CD14-positive monocyte (primary cell): ENCODE results near the gene TPPP. TPM values are rescaled to one million over a fixed set of nuclear protein-coding genes. Genes with fewer than 3 reads are reported as not detected.

Source experiments
- DNase-seq, 3 donors: peaks; one replicate each; pipeline ENCODE4 v3.0.0-alpha.2; 2011 to 2022
- H2AFZ ChIP-seq: 2 replicates; pipeline ENCODE4 v1.6.0; 2012; ENCODE audit warnings: mild to moderate bottlenecking, low read depth, low read length, inconsistent platforms; ENCODE audit not compliant: insufficient read depth, poor library complexity, severe bottlenecking
- H3K27ac ChIP-seq, 2 donors: 1 replicate in 1 of 2; 2 replicates in 1 of 2; pipeline ENCODE4 v1.5.1; 2012 to 2013; ENCODE audit warnings: low read length in 2 of 2, control low read depth in 1 of 2, inconsistent platforms in 1 of 2, low read depth in 1 of 2, mild to moderate bottlenecking in 1 of 2
- H3K27me3 ChIP-seq, 2 donors: one replicate each; pipeline versions ENCODE4 v1.6.0 to v1.6.1; 2011 to 2013; ENCODE audit warnings: low read length in 2 of 2; ENCODE audit not compliant: control insufficient read depth in 2 of 2, insufficient read depth in 2 of 2
- H3K36me3 ChIP-seq, 2 donors: replicated peaks in 1 of 2; 1 replicate in 1 of 2; 2 replicates in 1 of 2; pipeline versions ENCODE4 v1.5.1 to v1.6.1; 2012 to 2013; ENCODE audit warnings: low read length in 2 of 2, control low read depth in 1 of 2, inconsistent platforms in 1 of 2, mild to moderate bottlenecking in 1 of 2; ENCODE audit not compliant: insufficient read depth in 2 of 2, control insufficient read depth in 1 of 2
- H3K4me1 ChIP-seq, 2 donors: 1 replicate in 1 of 2; 2 replicates in 1 of 2; pipeline versions ENCODE4 v1.5.1 to v1.6.1; 2012 to 2013; ENCODE audit warnings: low read length in 2 of 2, control low read depth in 1 of 2, inconsistent platforms in 1 of 2, mild to moderate bottlenecking in 1 of 2, moderate library complexity in 1 of 2; ENCODE audit not compliant: insufficient read depth in 2 of 2, control insufficient read depth in 1 of 2
- H3K4me2 ChIP-seq: replicated peaks from 2 replicates; pipeline ENCODE3; 2012; ENCODE audit warnings: low read length, moderate library complexity, mild to moderate bottlenecking; ENCODE audit not compliant: poor library complexity, severe bottlenecking; ENCODE audit errors: extremely low read depth
- H3K4me3 ChIP-seq, 3 experiments: fragments of 200-600 bp in 1 of 3; sonication (generic) in 1 of 3; replicated peaks in 1 of 3; 1 replicate in 2 of 3; 2 replicates in 1 of 3; pipeline ENCODE4 v1.5.1; 2011 to 2013; ENCODE audit warnings: low read length in 3 of 3, mild to moderate bottlenecking in 3 of 3, control low read depth in 2 of 3, low read depth in 2 of 3, inconsistent platforms in 1 of 3, moderate library complexity in 1 of 3
- H3K79me2 ChIP-seq: 2 replicates; pipeline ENCODE4 v1.6.0; 2012; ENCODE audit warnings: mild to moderate bottlenecking, control low read depth, inconsistent platforms, low read length, moderate library complexity; ENCODE audit not compliant: insufficient read depth
- H3K9ac ChIP-seq: 2 replicates; pipeline ENCODE4 v1.6.0; 2017; ENCODE audit warnings: low read length, mild to moderate bottlenecking; ENCODE audit not compliant: insufficient read depth, poor library complexity, severe bottlenecking
- H3K9me3 ChIP-seq, 2 donors: replicated peaks in 1 of 2; 1 replicate in 1 of 2; 2 replicates in 1 of 2; pipeline versions ENCODE4 v1.5.1 to v1.6.1; 2012 to 2013; ENCODE audit warnings: low read length in 2 of 2, control low read depth in 1 of 2; ENCODE audit not compliant: control insufficient read depth in 1 of 2, insufficient read depth in 1 of 2
- H4K20me1 ChIP-seq: 2 replicates; pipeline ENCODE4 v1.6.0; 2012; ENCODE audit warnings: mild to moderate bottlenecking, low read length, control low read depth, moderate library complexity; ENCODE audit not compliant: insufficient read depth
- H3K27ac Mint-ChIP-seq, 7 donors: one replicate each; pipeline ENCODE4 v1.8.0; 2020; ENCODE audit warnings: mild to moderate bottlenecking in 7 of 7, mixed read lengths in 7 of 7, moderate library complexity in 6 of 7, inconsistent platforms in 2 of 7
- H3K27me3 Mint-ChIP-seq, 3 donors: one replicate each; pipeline ENCODE4 v1.8.0; 2021 to 2022; ENCODE audit warnings: low read depth in 3 of 3, mild to moderate bottlenecking in 3 of 3, mixed read lengths in 3 of 3, moderate library complexity in 3 of 3, inconsistent platforms in 1 of 3
- H3K36me3 Mint-ChIP-seq, 2 donors: one replicate each; pipeline ENCODE4 v1.8.0; 2020; ENCODE audit warnings: mixed read lengths in 2 of 2, inconsistent platforms in 1 of 2, mild to moderate bottlenecking in 1 of 2
- H3K4me1 Mint-ChIP-seq: one replicate; pipeline ENCODE4 v1.8.0; 2020; ENCODE audit warnings: mild to moderate bottlenecking, mixed read lengths
- H3K4me3 Mint-ChIP-seq, 2 donors: one replicate each; pipeline ENCODE4 v1.8.0; 2020; ENCODE audit warnings: mild to moderate bottlenecking in 2 of 2, mixed read lengths in 2 of 2, moderate library complexity in 1 of 2
- H3K9me3 Mint-ChIP-seq, 7 donors: one replicate each; pipeline ENCODE4 v1.8.0; 2020 to 2022; ENCODE audit warnings: mixed read lengths in 7 of 7, mild to moderate bottlenecking in 6 of 7, moderate library complexity in 6 of 7, inconsistent platforms in 2 of 7
- CTCF ChIP-seq: fragments of 200-600 bp; IDR thresholded peaks from one replicate; pipeline ENCODE4 v1.8.0; 2022; ENCODE audit warnings: antibody characterized with exemption, mild to moderate bottlenecking
- WGBS: methylation state at CpG from one replicate; pipeline ENCODE4 v1.1.5; 2013; ENCODE audit warnings: missing lambda C conversion rate; ENCODE audit not compliant: insufficient coverage; 5-methylcytosine and 5-hydroxymethylcytosine counted together
- intact Hi-C, 2 donors: fragments of 100-400 bp; cut with micrococcal nuclease; formaldehyde crosslinking; loops; one replicate each; pipeline versions ENCODE4 v1.15.0 to v1.15.1; 2023
- polyA plus RNA-seq, 3 donors: library from polyadenylated mRNA; depleted of rRNA in 1 of 3; unstranded in 2 of 3; stranded (reverse) in 1 of 3; fragments of 300-500 nt in 2 of 3; fragments of >200 nt in 1 of 3; fragmentation: Illumina TruSeq in 2 of 3; gene quantifications; 1 replicate in 2 of 3; 2 replicates in 1 of 3; pipeline ENCODE4 v1.2.3, GENCODE V29; 2012 to 2021

The TPPP gene
- polyA plus RNA-seq, 3 donors, result 0.02 to 0.17 (median 0.06) TPM

- no peaks in the 10 kb centered on the region for H4K20me1 ChIP-seq
- no peaks in the 10 kb centered on the region for H3K9me3 Mint-ChIP-seq
- no peak overlapping the region for H2AFZ ChIP-seq
- peaks cover 58 to 60% of the 10 kb centered on the region in 2 donors for H3K36me3 Mint-ChIP-seq
- no peak for DNase-seq
- no peaks in the 10 kb centered on the region for H3K27me3 ChIP-seq
- intact Hi-C loops, result no loop called here
- H3K4me3 Mint-ChIP-seq, result no peak overlapping the region
- no peak overlapping the region for H3K27ac ChIP-seq
- H3K27ac Mint-ChIP-seq, result peak overlapping the region in 1 of 7 donors; percentile 43
- peaks cover 17 to 52% of the 10 kb centered on the region in 2 donors for H3K36me3 ChIP-seq
- no peak overlapping the region for H3K4me3 ChIP-seq
- H3K9ac ChIP-seq, result no peak overlapping the region
- no peaks in the 10 kb centered on the region for H3K79me2 ChIP-seq
- H3K4me1 Mint-ChIP-seq, result no peaks in the 10 kb centered on the region
- H3K27me3 Mint-ChIP-seq, result peaks cover 0 to 2% (median 1%) of the 10 kb centered on the region in 3 donors
- no peaks in the 10 kb centered on the region for H3K9me3 ChIP-seq
- no peaks in the 10 kb centered on the region for H3K4me1 ChIP-seq
- 99% methylated on average over 16 of the region's 16 CpGs for WGBS
- TF ChIP-seq CTCF, result no peak
- H3K4me2 ChIP-seq, result no peak overlapping the region
These were observed 67.6 kb downstream of the TPPP start for GRCh38 chr5:625516-625915.

GRCh38 chr5:624951-625230 lies 68.3 kb downstream of the TPPP start:
- H3K4me2 ChIP-seq, result no peak overlapping the region
- no peaks in the 10 kb centered on the region for H3K4me1 ChIP-seq
- peaks cover 0 to 2% (median 1%) of the 10 kb centered on the region in 3 donors for H3K27me3 Mint-ChIP-seq
- H3K27me3 ChIP-seq, result no peaks in the 10 kb centered on the region
- no peaks in the 10 kb centered on the region for H4K20me1 ChIP-seq
- no peak overlapping the region for H3K27ac ChIP-seq
- no peak overlapping the region for H2AFZ ChIP-seq
- 86% methylated on average over 10 of the region's 13 CpGs for WGBS
- TF ChIP-seq CTCF, result no peak
- H3K9me3 ChIP-seq, result no peaks in the 10 kb centered on the region
- H3K9ac ChIP-seq, result no peak overlapping the region
- H3K4me3 Mint-ChIP-seq, result no peak overlapping the region
- H3K79me2 ChIP-seq, result no peaks in the 10 kb centered on the region
- H3K4me3 ChIP-seq, result no peak overlapping the region
- peaks cover 64 to 66% of the 10 kb centered on the region in 2 donors for H3K36me3 Mint-ChIP-seq
- no peaks in the 10 kb centered on the region for H3K4me1 Mint-ChIP-seq
- no peak overlapping the region for H3K27ac Mint-ChIP-seq
- DNase-seq, result no peak
- intact Hi-C loops, result no loop called here
- H3K36me3 ChIP-seq, result peaks cover 22 to 58% of the 10 kb centered on the region in 2 donors
- H3K9me3 Mint-ChIP-seq, result no peaks in the 10 kb centered on the region
